ENCODE data around the gene KMT2E.

DNA sequence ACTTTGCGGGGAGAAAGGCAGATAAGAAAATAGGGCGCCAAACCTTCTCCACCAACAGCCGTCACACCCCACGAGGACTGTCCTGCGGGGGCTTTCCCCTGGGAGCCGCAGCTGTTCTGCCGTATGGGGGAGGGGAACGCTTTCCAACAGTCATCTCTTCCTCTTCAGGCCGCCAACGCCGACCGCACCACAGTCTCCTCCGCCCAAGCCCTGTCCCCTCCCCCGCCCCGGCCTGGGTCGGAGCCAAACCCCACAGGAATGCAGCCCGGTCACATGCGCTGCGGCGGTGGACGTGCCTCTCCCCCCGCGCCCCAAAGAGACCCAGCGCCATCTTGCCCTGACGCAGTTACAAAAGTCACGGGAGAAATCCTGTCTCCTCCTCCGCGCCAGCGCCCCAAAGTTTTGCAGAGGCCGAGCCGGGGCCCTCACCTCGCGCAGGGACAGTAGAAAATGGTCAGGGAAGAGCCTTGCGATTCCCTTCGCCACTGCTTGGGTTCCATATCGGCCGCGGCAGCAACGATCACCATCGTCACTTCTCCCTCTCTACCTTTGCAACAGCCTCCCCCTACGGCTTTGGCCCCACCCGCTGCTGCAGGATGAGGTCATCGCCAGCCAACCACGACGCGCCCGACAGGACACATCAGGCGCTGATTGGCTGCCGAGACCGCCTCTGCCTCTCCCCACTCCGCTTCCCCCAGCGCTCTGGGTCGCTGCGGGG is 1.3 kb upstream of the KMT2E start:
- TF ChIP-seq, protein P1, sequence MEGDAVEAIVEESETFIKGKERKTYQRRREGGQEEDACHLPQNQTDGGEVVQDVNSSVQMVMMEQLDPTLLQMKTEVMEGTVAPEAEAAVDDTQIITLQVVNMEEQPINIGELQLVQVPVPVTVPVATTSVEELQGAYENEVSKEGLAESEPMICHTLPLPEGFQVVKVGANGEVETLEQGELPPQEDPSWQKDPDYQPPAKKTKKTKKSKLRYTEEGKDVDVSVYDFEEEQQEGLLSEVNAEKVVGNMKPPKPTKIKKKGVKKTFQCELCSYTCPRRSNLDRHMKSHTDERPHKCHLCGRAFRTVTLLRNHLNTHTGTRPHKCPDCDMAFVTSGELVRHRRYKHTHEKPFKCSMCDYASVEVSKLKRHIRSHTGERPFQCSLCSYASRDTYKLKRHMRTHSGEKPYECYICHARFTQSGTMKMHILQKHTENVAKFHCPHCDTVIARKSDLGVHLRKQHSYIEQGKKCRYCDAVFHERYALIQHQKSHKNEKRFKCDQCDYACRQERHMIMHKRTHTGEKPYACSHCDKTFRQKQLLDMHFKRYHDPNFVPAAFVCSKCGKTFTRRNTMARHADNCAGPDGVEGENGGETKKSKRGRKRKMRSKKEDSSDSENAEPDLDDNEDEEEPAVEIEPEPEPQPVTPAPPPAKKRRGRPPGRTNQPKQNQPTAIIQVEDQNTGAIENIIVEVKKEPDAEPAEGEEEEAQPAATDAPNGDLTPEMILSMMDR (IDR thresholded peaks at IDR 0.05) = no peak
- TF ChIP-seq EP300 (IDR thresholded peaks at IDR 0.05) (0 out of 5 replicates have a peak, but pooled peaks of 1 of the 2 experiments have one; percentile 38), POLR2A (IDR thresholded peaks at IDR 0.05; ENCODE audit: low read length) (peak; percentile 87), SREBF2 (IDR thresholded peaks at IDR 0.05) (no peak), ZC3H11A (IDR thresholded peaks at IDR 0.05) (no peak), MAFK (IDR thresholded peaks at IDR 0.05; ENCODE audit: partially characterized antibody) (no peak), CEBPB (IDR thresholded peaks at IDR 0.05) (peak in 1 of 2 experiments; percentile 43; a peak in 2 of 4 replicates)
- TF ChIP-seq, protein P2, sequence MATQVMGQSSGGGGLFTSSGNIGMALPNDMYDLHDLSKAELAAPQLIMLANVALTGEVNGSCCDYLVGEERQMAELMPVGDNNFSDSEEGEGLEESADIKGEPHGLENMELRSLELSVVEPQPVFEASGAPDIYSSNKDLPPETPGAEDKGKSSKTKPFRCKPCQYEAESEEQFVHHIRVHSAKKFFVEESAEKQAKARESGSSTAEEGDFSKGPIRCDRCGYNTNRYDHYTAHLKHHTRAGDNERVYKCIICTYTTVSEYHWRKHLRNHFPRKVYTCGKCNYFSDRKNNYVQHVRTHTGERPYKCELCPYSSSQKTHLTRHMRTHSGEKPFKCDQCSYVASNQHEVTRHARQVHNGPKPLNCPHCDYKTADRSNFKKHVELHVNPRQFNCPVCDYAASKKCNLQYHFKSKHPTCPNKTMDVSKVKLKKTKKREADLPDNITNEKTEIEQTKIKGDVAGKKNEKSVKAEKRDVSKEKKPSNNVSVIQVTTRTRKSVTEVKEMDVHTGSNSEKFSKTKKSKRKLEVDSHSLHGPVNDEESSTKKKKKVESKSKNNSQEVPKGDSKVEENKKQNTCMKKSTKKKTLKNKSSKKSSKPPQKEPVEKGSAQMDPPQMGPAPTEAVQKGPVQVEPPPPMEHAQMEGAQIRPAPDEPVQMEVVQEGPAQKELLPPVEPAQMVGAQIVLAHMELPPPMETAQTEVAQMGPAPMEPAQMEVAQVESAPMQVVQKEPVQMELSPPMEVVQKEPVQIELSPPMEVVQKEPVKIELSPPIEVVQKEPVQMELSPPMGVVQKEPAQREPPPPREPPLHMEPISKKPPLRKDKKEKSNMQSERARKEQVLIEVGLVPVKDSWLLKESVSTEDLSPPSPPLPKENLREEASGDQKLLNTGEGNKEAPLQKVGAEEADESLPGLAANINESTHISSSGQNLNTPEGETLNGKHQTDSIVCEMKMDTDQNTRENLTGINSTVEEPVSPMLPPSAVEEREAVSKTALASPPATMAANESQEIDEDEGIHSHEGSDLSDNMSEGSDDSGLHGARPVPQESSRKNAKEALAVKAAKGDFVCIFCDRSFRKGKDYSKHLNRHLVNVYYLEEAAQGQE (IDR thresholded peaks at IDR 0.05) = peak; percentile 81
